ENCODE data around the gene KCTD15.

The KCTD15 gene

DNA sequence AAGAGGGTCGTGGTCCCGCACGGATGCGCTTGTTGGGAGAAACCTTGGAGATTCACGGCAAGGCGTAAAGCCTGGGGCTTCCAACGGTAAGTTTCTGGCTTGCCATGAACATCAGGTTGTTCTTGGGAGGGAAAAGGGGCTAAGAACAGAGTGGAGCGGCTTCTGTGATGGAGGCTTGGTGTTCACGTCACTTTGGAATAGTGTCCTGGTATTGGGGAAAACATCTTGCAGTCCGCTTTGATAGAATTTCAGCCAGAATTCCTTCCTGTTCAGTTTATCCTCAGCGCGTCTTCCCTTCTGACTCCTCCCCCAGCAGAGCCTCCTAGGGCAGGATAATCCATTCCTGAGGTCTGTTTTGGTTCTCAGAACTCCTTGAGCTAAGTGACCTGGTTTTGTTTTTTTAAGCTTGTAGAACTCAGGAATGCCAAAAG lies 2.0 kb downstream of the KCTD15 start:
- no peak for DNase-seq

DNA sequence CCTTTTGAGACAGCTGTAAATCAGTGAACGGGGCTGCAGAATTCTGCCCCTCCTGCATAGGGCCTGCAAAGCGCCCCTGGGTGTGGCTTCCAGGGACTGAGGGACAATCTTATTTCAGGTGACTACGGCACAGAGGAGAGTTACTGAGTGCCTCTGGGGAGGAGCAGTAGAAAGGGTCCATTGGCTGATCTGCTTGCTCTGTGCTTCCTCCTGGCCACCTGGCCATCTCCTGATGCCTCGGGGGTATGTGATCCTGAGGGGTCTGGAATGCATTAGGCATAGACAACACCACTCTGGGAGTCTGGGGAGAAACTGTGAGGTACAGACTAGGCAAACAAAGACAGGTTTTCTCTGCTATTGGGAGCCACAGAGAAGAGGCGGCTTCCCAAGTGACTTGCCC lies 2.8 kb downstream of the KCTD15 start:
- no peak for DNase-seq

DNA sequence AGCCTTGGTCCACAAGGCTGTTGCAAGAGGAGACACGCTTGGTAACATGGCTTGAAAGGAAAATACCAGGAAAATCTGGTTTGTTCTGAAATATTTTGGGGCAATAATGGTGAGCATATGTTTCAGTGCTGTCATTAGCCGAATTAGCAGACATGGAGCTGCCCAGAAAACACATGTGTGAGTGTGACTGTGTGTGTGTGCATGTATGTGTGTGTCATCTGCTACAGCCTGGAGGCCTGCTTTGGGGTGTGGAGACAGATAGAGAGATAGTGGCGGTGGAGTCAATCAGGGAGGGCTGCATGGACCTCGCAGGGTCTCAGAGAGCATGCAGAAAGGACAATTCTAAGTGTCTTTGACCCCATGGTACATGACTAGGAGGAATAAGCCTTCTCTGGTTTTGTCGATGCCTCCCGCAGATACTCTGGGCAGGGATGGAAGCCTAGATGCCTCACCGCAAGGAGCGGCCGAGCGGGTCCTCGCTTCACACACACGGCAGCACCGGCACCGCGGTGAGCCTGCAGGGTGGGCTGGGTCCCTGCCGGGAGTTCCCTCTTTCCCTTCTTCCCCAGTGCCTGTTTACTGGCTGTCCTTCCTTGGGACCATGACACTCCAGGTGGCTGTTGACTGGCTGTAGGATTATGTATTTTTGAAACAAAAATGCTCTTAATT lies 3.5 kb downstream of the KCTD15 start:
- no peak for DNase-seq

DNA sequence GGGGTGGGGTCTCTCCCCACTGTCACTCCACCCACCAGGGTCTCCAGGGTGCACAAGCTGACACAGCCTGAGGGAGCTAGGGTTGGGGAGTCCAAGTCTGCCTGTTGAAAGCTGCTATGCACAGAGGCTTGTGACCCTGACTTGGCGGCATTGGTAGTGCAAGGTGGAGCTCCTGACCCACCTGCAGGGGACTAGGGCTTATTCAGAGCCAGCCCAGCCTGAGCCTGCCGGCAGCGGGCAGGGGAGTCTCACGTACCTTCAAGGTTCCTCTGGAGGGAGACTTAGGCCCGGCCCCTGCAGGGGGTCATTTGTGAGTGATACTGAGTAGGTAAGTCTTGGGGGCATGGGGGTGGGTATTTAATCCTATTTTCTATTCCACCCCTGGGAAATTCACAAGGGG lies 4.7 kb downstream of the KCTD15 start:
- DNase-seq = no peak

DNA sequence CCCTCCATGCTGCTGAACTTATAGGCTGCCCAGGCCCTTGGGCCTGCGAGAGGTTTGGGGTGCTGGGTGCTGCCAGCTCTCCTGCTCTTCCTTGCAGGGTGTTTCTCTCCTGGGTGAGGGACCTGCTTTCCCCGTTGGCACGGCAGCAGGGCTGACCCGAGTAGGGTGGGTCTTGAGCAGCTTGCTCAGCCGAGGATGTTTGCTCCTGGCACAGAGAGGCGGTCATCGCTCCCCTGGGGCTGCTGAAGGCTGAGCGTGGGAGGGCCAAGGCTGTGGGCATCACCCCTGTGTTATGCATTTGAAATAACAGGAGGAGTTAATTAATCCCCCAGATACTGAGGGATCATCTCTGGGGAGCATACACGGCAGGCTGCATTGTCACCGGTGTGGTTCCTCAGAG lies 5.3 kb downstream of the KCTD15 start:
- DNase-seq = no peak

DNA sequence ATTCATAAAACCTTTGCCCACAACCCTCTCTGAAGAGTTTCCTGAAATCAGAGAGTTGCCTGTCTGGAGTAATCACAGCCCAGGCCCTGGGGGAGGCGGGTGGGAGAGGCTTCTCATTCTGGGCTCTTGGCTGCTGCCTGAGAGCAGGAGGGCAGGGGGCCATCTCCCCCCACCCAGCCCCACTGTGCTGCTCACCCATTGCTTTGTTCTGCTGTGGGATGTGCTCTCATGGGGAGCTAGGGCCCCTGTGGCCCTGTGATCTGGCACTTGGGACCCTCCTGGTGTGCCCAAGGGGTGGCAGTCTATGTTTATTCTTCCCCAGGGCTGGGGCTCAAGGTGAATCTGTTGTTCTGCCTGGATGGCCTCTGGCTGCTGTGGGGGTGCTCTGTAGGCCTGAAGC lies 6.1 kb downstream of the KCTD15 start:
- no peak for DNase-seq

DNA sequence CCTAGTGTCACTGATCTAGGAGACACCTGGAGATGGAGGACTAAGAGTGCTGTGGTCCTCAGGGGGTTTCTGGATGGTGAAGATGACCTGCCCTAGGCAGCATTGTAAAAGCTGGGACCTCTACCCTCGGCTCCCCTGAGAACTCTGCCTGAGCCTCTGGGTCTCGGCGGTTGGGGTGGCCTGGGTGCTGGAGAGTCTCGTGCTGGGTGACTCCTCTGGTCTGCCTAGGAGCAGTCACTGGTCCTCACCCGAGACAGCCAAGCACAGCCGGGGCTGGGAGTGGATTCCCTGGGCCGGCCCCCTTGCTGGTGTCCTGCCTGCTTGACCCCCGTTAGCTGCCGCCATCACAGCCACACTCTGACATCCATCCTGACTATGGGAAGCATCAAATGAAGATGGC lies 6.7 kb downstream of the KCTD15 start:
- no peak for DNase-seq

DNA sequence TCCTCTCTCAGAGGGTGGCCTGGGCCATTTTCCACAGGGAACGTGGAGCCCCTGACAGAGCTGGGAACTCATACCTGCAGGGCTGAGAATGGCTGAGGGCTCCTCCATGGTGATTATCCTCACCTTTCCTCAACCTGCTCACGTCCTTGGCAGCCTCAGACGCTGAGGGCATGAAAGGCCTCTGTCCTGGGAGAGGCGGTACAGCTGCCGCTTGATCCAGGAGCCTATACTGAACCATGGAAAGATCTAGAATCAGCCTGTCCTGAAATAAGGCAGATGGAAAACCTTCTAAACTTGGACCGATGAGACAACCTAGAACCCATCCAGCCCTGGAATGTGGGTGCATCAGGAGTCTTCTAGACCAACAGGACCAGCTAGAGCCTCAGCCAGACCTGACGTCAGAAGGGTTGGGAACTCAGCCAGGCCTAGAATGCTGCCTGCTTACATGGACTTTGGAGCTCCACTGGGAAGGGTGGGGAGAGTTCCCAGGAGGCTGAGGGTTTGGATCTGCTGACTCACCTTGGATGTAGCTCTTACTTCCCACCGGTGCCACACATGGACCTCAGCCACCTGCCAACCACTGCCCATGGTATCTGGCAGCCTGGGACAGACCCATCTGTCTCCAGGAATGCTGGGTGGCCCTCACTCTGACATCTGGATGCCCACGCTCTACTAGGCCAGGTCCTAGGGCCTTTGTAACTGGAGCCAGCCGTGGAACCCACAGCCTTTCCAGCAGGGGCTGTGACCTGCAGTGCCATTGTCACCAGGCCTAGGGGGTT lies 7.5 kb downstream of the KCTD15 start:
- DNase-seq = no peak

DNA sequence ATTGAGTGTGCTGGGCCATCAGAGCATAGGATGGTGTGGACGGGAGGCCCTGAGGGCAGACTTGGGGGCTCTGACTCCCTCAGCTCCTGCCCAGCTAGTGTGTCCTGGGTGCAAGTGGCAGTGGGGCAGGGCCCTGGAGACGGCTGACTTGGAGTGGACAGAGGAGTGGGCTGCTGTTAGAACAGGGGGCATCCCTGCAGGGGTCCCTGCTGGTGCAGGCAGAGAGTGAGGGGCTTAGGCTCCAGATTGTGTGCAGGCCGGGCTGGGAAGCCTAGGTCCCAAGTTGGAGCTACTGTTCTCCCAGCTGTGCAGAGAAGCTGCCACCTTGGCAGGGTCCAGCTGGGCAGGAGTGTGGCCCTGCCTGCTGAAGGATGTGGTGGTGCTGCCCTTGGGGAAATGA lies 8.6 kb downstream of the KCTD15 start:
- DNase-seq = no peak

DNA sequence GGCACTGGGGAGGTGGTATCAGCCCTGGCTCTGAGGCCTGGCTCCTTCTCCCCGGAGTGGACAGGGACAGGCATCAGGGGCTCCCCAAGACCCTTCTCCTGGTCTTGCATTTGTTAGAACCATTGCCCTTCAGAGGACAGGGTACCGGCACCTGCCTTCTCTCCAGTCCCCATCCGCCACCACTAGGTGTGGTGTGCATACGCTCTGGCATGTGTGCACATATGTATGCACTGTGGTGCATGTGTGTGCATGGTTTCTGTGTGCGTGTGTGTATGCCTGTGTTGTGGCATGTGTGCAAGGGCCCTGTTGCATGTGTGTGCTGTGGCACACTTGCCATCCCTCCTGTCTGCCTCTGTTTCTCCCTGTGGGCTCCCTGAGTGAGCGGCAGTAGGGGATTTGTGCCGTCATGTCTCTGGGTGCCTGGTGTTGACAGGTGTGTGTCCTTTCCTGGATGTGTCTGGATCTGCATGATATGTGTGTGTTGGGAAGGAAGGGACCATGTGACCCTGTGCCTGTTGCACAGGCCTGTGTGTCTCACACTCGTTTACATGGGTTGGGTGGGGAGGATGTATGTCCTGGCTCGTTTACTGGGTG lies 9.3 kb downstream of the KCTD15 start:
- no peak for DNase-seq

DNA sequence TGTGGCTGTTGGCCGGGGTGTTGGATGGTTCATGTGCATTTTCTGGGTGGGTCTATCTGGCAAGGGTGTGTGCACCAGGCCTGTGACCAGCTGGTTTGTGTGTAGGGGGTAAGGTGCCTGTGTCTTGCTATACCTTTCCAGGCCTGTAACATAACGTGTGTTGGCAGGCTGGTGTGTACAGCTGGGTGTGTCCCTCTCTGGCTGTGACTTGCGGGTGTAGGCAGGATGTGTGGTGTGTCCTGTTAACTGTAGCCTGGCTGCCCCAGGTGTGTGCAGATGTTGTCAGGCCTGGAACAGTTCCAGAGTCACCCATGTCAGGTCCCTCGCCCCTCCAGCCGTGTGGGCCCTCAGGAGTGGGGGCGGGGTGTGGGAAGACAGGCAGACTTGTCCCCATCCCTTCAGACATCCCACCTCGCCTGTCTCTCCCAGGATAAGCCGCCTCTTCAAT lies 9.8 kb downstream of the KCTD15 start:
- DNase-seq = no peak

DNA sequence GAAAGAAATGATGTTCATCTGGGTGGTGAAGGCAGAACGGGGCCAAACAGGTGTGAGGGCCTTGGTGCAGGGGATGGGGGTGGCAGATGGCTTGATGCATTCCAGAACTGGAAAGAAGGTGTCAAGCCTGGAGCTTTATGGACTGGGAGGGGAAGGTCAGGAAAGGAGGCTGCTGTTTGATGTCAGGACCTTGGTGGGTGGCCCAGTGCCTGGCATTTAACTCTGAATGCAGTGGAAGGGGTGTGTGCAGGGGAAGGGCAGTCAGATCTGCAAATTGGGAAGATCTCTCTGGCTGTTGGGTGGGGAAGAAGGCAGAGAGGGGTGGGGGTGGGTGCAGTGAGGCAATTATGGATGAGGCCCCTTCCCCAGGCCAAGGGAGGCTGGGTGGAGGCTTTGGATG lies 11.7 kb downstream of the KCTD15 start:
- no peak for DNase-seq

DNA sequence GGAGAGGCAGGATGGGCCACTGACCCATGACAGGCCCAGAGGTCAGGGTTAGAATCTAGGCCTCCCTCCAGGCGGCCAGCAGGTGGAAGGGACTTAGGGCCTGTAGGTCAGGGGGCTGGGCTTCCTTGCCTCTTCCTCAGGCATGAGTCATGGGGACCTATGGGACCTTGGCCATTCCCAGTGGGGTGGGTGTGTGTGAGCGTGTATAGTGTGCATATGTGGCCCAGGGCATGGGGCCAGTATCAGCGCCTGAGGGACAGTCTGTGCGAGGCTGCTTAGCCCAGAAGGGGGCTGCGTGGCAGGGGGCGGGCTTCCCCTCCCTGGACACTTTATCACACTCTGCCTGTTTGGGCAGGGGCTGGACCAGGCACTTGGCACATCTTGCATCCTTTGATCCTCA lies 13.3 kb downstream of the KCTD15 start:
- DNase-seq = no peak

DNA sequence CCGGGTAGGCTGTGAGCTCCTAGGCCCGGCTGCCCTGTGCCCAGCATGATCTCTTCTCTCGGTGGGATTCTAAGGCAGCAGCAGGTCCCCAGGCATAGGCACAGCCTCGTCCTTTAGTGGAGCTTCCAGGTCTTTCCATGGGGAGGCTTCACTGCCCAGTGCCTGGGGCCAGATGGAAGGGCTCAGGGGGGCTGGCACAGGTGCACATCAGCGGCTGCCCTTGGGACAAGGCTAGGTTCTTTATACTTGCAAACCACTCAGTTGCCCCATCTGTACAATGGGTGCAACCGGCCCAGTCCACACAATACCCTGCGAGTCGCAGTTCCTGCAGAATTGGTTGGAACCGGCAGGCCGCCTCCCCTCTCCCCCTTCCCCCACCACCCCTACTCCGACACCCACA lies 14.2 kb downstream of the KCTD15 start:
- DNase-seq = no peak

DNA sequence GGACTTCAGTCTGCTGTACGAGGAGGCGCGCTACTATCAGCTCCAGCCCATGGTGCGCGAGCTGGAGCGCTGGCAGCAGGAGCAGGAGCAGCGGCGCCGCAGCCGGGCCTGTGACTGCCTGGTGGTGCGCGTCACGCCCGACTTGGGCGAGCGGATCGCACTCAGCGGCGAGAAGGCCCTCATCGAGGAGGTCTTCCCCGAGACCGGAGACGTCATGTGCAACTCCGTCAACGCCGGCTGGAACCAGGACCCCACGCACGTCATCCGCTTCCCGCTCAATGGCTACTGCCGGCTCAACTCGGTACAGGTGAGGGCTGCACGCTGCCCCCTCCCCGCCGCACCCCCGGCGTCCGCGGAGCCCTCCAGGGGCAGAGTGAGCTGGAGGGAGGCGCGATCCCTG lies 14.6 kb downstream of the KCTD15 start:
- DNase-seq = no peak

DNA sequence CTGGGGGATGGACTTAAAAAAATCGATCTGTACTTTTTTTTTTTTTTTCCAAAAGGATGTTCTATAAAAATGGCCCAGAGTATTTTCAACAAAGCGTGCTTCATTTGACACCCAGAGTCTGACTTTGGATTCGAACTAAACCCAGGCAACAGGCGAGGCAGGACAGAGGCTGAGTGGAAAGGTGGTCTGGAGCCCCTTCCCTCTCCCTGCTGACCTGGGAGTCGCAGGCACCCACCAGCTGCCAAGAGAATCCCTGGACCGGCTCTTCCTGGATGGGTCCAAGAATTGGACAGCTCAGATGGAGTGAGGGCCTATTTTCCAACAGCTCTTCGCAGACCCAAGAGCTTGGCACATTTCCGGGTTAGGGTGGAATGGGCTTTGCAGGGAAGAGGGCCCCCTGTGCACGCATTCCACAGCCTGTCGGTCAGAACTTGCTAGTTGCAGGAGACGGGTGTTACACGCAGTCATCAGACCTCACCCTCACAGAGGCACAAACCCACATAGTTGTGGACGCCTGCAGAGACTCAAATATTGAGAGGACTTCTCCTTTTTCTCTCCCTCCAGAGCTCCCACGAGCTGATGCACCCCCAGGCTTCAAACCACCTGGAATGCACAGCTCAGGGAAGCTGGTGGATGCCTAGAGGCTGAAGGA lies 15.2 kb downstream of the KCTD15 start:
- no peak for DNase-seq

DNA sequence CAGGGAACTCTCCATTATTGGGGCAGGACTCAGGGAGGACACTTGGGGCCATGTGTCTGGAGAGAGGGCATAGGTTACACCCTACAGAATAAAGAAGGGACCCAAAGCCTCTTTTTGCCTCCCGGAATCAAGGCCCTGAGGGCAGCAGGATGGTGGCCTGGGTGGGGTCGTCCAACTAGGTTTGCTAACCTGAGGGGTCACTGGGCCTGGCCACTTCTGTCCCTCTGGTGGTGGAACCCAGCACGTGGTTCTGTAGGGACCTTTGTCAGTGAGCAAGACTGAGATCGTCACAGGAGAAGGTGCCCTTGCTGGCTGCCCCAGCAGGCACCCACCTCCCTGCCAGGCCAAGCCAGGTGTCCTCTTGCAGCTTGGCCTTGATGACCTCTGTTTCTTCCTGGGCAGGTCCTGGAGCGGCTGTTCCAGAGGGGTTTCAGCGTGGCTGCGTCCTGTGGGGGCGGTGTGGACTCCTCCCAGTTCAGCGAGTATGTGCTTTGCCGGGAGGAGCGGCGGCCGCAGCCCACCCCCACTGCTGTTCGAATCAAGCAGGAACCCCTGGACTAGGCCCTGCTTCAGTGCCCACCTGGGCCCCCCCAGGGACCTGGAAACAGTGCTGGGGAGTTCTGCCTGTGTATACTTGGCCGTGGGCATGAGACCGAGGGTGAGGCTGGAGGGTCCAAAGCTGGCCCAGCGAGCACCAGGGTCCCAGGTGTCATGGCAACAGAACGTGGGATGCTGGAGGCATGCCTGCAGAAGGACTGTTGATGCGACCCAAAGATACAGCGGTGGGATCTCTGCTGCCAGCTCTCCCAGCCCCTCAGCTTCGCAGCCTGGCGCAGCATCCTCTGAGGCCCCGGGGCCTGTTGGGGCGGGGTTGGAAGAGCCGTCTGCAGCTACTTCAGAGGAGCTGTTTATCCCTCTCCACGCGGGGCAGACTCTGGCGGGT lies 16.0 kb downstream of the KCTD15 start:
- no peak for DNase-seq

DNA sequence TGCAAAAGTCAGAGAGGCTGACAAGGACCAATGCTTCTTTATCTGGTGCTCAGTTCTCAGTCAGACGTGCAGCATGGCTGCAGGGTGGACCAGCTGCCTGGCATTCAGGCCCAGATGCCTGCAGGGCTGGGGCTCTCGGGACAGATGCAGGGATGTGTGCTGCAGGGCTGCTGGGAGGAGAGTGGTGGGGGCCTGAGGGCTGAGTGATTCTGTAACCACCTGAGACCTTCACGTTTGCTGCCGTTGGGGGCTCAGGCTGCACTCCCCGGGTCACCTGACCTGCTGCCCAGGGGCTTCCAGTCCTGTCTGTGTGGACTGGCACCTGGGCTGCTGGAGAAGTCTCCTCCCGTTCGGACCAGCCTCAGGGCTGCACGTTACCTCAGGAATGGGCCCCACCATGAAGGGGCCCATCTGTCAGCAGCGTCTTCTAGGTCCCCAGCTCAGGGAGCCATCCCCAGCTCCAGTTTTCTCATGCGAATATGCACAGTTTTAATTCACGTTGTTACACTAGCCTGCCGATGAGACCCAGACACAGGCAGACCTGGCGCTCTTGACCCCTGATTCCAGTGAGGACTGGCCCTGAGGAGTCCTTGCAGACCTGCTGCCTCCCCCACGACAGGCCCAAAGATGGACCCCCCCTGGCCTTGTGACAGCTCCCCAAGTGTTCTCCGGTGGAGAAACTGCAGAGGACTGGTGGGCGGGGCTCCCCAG lies 16.9 kb downstream of the KCTD15 start:
- DNase-seq = no peak

DNA sequence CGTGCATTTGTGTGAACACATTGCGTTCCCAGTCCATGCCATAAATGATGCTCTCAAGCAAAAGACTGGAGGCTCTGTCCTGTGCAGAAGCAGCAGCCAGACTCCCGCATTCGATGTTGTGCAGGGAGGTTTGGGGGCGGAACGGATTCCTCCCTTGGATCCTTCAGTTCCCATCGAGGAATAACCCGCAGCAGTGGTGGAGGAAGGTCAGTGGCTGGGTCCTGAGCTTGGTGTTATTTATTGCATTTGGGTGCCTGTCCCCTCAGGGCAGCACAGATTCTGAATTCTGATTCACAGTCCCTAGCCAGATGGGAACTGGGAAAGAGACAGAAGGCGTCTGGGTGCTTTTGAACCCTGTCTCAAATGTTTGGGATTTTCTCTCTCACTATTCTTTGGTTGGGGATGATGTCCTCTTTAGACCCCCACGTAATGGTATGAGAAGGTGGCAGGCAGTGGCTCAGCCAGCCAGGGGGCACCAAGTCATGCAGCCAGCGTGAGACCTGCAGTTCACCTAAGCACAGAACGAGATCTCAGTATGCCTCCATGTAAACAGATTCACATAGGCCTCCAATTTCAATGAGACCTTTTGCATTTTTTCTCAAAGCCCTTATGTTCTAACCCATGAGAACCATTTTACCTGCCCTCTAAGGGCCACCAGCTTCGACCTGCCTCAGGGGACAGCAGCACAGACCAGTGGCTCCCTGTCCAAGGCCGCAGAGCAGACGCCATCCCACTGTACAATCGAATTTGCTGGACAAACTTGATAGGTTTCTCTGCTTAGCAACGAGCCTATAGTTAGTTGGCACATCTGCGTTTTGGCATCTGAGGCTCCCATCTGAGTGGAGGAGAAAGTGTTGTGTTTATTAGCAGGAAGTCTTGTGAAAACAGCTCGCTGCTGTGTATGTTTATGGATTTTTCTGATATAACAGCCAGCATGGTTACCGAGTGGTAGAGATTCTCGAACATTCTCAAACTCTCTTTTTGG lies 17.8 kb downstream of the KCTD15 start:
- DNase-seq = no peak

Data from CD4-positive, alpha-beta T cell treated with Interferon alpha-2 for 1 hour (primary cell).